ENCODE results near the gene DYNLT2.
A peak's percentile ranks its signal among the peaks of the same experiment; 100 is the strongest.

DYNLT2 gene, protein sequence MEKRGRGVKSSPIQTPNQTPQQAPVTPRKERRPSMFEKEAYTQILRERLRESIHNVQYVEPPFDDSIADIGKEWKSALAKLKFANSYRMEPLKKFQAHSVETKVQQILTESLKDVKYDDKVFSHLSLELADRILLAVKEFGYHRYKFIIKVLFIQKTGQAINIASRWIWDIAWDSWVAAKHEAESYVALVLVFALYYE

DNA sequence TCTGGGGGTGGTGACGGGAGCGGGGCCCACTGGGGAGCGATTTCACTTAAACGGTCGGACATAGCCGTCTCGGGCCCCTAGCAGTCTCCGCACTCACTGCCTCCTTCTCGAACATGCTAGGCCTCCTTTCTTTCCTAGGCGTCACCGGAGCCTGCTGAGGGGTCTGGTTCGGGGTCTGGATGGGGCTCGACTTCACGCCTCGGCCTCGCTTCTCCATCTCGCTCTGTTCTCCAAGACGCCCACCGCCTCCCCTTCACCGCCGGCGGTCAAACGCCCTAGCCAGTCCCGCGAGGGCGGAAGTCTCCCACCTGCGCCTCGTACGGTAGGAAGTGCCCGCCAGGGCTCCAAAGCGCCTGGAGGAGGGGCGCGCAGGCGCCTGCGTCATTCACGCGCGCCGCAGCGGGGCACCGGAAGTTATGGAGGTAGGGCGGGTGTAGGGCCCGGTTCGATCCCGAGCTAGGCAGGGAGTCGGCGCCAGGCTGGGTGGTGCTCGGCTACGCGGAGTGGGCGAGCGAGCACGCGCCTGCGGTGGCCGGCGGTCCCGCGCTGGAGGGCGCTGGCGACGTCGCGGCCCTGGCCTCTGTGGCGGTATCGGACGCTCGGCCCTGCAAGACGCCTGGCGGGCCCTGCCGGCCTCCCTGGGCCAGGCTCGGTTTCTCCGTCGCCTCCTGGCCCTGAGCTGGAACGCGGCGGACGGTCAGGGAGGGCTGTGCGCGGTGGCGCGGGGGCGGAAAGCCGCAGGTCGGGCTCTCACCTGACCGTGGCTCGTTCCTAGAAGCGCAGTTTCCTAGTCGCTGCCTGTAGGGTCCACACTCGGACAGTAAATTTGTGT lies at the start of gene DYNLT2, which contains the start of gene ERMARD:
Gene DYNLT2, minus strand, starts transcription at position 331 of the 832 bp plus-strand sequence. Its CDS starts 114 bp downstream, at position 217.
Gene ERMARD, plus strand, starts transcription at position 381 of the 832 bp plus-strand sequence. Its CDS starts 36 bp downstream, at position 417.
- DNase-seq (ENCODE audit: low spot score), result peak; percentile 91

DNA sequence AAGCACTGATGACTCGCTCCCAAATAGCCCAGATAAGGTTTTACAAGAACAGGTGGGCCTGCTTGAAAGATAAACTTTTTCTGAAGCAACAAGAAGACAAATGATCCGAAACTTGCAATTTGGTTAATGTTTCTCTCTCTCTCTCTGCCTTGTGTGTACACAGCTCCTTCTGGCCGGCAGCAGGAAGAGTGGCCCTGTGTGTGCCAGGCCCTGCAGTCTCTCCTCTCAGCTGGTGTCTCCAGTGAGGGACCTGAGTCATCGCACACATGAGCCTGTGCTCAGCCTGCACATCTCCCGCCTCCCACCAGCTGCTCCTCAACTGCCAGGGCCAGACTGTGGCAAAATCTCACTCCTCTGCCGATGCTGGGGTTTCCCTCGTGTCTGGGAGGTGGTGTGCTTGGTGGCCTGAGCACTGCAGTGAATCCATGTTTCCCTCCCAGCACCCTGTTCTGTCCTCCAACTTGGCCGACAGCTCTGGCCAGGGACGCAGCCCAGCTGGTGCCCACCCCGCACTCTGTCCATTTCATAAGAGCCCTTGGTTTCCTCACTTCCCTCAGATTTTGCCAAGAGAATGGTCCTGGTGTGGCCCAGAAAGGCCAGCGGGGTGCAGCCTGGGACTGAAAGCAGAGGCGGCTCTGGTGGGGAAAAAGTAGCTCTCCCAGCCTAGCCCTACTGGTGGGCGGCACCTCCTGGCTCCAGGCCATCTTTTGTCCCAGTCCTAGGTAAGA lies 49.5 kb upstream of the DYNLT2 start:
- DNase-seq (ENCODE audit: low spot score), result peak; percentile 34

DNA sequence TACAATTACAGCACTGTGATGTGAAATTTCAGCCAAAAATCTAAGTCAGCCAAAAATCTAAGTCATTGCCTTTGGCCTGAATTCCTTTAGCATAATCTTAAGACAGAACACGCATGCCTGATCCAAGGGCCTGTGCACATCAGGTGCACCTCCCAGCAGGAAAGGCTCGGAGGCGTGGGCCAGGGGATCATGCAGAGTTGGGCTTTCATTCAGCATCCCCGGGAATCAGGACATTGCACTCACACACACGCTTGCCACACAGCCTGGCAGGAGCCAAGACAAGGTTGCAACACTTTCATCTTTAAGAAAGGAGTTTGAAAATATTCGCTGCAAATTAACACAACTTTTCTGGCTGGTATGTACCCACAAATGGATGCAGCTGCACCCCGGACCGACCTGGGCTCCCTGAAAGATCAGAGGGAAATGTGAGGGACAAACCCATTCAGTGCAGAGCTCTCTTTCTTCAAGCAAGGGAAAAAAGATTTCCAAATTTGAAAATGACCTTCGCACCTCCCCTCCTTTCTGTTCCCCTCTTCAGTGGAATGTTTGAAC lies 48.8 kb upstream of the DYNLT2 start:
- DNase-seq (ENCODE audit: low spot score), result no peak

DNA sequence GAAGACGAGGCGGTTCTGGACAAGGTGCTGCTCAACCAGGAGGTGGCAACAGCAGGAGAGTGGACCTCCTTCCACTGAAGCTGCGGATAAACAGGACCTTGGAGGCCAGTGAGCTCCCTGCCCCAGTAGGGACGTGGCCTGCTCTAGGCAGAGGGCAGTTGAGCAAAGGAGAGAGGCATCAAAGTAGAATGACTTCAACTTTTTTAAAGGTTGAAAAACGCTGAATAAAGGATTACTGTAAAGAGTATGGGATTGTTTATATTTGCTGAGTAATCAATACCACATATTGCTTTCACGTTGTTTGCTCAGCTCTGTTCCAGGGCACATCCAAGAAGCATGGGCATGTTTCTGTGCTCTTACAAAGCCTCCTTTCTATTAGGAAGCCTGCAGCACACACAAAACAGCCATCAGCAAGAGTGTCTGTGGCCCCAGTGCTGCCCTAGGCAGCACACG lies 48.1 kb upstream of the DYNLT2 start:
- DNase-seq (ENCODE audit: low spot score), result no peak

DNA sequence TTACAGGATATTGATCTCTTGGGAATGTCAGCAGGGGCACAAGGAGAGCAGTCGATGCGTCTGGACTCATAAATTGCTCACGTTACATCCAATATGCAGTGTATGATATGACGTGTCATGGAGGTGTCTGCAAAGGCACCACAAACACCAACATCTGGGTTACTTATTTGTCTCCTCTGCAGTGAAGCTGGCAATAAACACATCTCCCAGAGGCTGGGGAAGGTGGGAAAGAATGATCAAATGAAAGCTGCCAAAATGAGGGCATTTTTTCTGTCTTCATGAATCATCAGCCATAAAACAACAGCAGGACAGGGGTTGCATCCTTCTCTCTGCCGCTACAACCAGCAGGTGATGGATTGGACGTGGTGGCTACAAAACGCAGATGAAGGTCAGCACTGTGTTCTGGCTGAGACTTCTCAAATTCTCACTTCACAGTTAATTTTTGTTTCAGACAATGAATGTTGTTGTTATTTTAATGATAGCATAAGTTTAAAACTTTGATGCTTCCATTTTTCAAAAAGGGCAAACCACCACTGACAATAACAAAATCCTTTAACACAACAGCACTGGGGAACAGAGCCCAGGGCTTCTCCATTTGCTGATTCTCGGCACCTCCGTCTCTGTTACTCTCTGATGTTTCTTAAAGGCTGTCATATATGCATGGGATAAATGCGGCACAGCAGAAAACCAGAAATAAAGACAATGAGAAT lies 47.5 kb upstream of the DYNLT2 start:
- no peak for DNase-seq (ENCODE audit: low spot score)

DNA sequence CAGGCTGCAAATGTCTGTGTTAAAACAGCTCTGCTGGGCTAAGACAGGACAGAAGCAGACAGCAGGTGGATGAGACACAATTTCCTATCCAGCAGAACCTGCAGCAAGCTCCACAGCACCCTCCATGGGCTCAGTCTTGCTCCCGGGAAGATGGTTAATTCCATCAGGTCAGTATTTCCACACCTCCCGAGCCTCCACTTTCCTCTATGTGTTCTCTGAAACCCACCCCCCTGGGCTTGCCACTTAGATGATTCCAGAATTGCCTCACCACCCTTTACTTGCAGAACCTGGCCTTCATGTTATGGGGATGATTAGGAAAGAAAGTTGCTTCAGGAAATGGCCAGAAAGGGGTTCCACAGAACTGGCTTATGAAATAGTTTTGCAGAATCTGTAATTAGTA lies 43.8 kb upstream of the DYNLT2 start:
- DNase-seq (ENCODE audit: low spot score), result no peak

DNA sequence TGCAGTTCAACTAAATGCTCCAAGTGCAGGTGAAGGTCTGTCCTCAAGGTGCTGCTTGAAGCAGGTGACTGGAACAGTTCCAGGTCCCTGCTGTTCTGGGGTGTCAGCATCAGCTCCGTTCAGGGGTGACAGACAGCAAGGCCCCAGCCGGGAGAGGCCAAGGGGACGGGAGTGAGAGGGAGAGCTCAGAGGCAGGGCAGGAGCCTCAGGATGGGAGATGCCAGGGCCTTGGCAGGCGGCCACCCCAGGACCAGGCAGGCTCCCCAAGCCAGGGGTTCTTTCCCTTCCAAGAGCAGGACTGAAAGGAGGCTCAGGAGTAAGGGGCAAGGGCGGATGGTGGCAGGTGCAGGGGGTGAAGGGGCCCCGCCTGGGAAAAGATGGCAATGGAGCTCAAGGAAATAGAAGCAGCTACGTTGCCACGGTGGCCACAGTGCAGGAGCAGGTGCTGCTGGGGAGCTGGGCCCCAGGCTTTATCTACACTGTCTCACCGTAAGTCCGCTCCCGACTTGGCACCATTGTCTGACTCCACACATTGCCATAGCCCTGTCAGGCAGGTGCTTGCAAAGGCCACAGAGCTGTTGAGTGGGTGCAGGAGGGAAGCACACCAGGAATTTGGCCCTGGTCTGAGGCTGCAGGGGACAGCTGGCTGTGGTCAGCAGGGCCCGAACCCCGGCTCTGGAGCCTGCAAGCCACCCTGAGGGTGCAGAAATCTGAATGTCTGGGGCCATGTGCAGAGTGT lies 43.1 kb upstream of the DYNLT2 start:
- no peak for DNase-seq (ENCODE audit: low spot score)

DNA sequence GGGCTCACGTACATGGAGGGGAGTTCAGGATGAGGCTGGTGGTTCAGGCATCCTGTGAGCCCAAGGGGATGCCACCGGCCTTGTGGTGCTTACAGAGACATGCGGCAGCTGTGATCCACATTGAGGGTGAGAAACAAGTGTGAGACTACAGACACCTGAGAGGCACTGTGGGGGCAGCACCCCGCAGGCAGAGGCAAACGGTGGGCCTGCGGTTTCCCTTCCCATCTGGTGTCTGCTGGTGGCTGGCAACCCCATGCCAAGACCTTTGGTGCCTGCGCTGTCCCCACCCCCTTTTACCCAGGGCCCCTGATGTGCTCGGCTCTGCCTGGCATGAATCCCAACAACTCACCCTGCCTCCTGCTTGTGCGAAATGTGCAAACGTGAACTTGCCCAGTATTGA lies 42.0 kb upstream of the DYNLT2 start:
- DNase-seq (ENCODE audit: low spot score), result no peak

DNA sequence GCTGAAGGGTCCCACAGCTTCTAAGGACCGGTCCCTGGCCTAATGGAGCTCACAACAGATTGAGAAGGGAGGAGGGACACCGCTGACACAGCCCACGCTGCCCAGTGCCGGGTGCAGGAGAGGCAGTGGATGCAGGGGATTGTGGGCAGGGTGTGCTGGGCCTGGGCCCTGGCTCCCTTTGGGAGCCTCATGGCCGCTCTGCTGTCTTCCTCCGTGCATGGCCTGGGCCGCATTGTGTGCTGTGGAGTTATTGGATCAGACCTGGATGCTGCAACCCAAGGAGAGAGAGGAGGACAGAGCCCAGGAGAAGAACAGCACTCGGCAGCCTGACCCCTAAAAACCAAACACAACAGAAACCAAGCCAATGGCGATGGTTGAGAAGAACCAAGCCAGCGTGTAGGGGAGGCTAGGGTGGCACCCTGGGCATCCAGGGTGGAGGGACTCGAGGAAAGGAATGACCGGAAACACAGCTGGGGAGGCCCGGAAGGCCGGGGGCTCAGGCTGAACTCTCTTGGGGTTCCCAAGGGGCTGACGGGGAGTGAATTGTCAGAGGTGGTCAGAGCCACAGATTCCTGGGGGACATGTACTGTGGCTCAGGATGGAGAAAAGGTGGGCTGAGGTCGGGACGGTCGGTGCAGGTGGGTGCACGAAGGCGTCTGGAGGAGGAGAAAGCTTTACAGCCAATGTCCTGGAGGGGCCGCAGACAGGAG lies 41.1 kb upstream of the DYNLT2 start:
- DNase-seq (ENCODE audit: low spot score), result no peak

DNA sequence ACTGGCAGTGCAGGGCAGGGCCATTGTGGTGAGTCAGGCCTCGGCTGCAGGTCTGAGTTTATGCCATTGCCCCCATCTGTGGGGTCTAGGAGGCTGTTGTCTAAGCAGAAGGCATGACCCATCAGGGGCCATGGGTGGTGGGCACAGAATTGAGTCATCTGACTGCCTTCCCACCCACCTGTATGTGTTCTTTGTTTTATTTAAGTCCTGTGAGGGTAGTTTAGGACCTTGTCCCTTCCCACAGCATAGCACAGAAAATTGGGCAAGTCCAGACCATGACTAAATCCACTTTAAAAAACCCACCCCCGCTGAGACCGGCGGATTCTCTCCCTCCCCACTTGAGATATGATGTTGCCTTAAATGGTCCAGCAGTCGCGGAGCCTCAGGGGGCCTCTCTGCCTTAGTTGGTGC lies 40.4 kb upstream of the DYNLT2 start:
- DNase-seq (ENCODE audit: low spot score), result no peak

DNA sequence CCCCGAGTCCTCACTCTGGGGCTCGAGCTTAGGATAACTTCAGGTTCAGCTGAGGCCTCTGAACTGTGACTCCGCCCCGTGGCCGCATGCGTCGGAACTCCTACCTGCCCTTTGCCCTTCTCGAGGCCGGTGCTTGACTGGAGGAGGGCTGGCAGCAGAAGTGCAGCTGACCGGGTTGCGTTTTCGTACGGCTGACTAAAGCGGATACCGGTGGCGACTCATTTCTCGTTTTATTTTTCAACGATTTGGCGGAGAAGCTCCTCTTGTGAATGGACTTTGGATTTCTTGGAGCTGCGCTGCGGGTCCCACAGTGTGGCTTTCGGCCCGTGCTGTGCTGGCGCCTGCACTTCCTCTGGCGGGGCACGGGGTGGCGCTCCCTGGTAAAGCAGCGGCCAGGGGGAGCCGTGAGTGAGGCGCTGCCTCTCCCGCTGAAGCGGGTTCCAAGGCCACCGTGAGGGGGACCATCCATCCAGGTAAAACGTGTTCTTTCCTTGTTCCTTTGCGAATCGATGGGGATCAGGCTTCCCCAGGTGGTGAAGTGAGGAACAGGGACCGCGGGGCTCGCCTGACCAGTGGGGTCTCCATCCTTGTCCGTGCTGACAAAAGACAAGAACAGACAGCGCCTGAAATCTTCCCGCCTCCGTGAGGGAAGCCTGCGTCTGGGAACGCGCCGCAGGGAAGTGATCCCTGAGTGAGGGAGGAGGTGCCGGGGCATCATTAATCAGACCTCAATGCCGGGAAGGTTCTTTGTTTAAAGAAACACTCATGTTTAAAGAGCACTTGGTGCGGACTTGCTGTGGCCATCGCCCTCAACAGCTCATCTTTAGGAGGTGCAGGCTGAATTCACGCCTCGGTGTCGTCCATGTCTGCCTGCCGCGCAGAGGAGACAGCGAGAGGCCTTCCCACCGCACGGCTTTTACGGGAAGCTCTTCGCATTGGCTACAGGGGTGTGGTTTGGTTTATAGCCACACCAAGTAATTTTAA lies 38.9 kb upstream of the DYNLT2 start:
- DNase-seq (ENCODE audit: low spot score), result peak; percentile 82

DNA sequence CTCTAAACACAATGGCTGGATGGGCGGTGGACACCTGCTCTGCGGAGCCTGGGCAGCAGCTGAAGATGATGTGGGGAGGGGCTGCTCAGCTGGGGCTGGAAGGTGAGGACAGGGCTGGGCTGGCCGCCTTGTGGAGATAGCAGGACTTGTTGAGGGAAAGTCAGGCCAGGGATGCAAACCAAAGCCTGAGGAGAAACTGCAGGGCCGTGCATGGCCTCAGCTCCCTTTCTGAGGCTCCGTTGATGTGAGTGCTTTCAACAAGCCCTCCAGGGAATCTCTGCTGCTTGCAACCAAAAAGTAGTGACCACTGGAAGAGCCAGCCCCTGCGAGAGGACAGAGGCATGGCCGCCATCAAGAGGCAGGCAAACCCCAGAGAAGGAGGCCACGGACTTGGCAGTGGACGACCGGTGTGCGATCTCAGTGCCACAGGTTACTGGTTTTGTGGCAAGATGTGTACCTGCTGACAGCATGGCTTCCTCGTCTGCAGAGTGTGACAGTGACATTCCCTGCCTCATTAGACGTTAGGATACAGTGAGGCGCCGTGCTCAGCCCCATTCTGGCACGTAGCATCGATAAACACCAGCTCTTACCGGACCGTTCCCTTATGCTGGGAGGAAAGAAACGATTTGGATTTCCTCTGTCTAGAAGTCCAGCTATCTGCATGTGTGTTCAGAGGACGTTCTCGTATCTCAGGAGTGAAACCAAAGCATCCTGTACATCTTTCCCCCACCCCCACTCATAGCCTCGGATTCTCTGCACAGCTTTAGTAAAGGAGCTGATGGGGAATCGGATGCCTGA lies 38.0 kb upstream of the DYNLT2 start:
- DNase-seq (ENCODE audit: low spot score), result no peak

DNA sequence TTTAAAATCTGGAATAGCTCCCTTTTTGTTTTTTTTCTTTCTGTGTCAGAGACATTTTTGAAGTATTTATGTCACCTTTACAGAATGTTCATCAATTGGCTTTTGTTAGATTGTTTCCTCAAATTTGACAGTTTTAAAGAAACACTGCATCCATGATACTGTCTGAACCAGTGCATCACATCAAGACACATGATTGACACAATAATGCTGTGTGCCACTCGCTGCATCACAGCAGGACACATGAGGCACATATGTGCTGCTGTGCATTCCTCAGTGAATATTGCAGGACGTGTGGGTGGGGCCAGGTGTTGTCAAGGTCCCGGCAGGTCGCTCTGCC lies 37.4 kb upstream of the DYNLT2 start:
- no peak for DNase-seq (ENCODE audit: low spot score)

DNA sequence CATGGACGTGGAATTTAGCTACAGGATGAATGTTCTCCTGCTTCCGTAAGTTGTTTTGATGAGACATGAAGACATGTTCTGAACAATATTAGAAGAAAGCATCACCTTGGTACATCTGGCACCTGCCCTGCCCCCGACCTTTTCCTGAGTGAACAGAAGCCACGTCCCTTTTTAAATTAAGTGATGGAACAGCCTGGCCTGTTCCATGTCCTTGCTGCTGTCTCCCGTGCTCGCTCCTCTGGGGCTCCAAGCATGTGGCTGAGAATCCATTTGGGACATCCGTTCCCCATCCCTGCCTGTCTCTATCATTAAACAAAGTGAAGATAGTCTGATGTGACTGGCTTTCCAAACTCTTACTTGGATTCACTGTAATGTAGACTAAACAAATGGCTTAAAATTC lies 36.4 kb upstream of the DYNLT2 start:
- DNase-seq (ENCODE audit: low spot score), result no peak

DNA sequence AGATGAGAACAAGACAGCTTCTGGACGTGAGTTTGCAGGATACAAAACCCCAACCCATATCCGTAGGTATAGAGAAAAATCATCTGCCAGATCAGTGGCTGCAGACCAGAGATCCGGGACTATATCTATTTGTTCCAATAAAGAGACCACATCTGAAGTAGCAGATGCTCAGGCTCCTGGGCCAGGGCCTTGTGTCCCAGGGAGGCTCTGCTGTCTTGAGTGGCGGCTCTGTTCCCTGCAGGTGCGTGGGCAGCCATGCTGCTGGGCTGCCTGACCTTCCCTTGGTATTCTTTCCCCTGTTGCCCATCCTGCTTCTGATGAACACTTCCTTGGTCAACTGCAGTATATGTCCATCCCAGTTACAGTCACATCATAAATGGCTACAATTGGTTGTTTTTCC lies 35.0 kb upstream of the DYNLT2 start:
- no peak for DNase-seq (ENCODE audit: low spot score)

DNA sequence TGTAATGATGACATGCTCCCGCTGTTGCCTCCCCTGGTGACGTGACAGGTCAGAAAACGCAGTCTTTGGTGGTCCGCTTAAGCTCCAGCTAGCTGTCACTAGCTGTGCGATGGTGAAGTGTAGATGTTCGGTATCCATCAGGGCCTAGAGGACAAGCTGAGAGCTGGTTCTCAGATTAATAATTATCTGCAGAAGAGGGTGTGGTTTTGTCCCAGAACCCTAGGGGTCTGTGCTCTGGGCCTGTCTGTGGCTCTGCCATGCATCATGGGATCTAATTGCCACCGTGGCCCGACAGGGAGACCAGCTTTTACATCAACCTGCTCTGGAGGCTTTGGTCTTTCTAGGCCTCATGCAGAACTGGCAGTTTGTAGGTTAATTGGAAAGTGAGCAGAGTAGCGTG lies 34.2 kb upstream of the DYNLT2 start:
- DNase-seq (ENCODE audit: low spot score), result no peak

DNA sequence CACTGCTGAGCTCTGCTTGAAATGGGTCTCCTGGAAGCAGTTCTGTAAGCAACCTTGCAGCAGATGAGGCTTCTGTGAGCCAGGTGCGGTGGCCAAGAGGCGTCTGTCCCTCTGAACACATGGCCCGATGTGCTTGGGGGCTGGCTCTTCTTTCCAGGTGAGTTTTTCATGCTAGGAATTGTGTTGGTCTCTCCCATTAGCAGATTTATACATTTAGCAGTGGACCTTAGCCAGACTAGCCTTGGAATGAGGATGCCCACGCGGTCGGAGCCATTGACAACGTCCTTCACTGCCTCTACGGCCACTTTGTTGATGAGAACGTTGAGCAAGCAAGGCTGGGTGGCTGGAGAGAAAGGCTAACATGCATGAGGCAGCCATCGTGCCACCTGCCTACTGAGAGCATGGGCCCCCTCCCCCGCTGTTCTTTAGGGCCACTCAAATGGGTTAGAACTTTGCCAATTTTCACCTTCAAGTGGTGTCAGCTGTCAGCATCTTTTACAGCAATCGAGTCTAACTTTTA lies 33.5 kb upstream of the DYNLT2 start:
- no peak for DNase-seq (ENCODE audit: low spot score)
